ENCODE measurements around the gene E2F4. TPM values are rescaled to one million over a fixed set of nuclear protein-coding genes. Genes with fewer than 3 reads are reported as not detected.

E2F4 gene
- polyA plus RNA-seq, 2 of the 4 experiments (the other 2 are of a cell fraction), result 65.1 to 66.6 TPM

DNA sequence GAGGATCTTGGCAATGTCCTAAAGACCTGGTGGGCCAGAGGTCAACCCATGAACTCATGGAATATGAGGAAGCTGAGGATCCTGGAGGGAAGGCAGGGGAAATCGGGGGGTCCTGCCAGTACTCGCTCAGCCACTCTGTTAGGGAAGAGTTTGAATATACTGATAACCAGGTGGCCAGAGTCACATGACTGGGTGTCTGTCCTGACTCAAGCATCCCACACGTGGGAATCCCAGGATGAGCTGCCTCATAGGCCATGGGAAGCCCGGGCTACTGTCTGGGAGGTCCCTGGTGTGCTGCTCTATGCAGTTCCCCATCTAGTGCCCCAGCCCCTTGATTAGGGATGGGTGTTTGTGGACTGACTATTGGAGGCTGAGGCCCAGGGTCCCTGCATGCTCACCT lies 3.6 kb upstream of the E2F4 start:
- peaks cover 25% of the 10 kb centered on the region for H3K4me1 ChIP-seq
- 56% methylated on average over 4 of the region's 4 CpGs for WGBS (ENCODE audit: missing lambda C conversion rate)
- ChIA-PET POLR2A (no interaction called here), CTCF (interaction anchor here (1.2 to 10.7 kb wide), 9 partner anchors 10 to 234 kb away, joined by 3 to 162 read pairs (median 7); partner anchors contain the start of genes ELMO3, FBXL8, KCTD19 and LRRC36)
- FAIRE-seq, result no peak
- ATAC-seq, result no peak
- H3K4me2 ChIP-seq, result no peak overlapping the region
- no peak overlapping the region for H3K27ac ChIP-seq
- DNase-seq (ENCODE audit: low read depth in 1 of 2, low spot score in 1 of 2), result no peak
- no peak for TF ChIP-seq RARB (CRISPR knock-in tag; IDR thresholded peaks at IDR 0.05)
- TF ChIP-seq, protein P1, sequence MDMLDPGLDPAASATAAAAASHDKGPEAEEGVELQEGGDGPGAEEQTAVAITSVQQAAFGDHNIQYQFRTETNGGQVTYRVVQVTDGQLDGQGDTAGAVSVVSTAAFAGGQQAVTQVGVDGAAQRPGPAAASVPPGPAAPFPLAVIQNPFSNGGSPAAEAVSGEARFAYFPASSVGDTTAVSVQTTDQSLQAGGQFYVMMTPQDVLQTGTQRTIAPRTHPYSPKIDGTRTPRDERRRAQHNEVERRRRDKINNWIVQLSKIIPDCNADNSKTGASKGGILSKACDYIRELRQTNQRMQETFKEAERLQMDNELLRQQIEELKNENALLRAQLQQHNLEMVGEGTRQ (IDR thresholded peaks at IDR 0.05), result peak; percentile 8; the same call in 1 of the 2 replicates
- no peak overlapping the region for H3K4me3 ChIP-seq
- no peaks in the 10 kb centered on the region for H3K9me3 ChIP-seq

DNA sequence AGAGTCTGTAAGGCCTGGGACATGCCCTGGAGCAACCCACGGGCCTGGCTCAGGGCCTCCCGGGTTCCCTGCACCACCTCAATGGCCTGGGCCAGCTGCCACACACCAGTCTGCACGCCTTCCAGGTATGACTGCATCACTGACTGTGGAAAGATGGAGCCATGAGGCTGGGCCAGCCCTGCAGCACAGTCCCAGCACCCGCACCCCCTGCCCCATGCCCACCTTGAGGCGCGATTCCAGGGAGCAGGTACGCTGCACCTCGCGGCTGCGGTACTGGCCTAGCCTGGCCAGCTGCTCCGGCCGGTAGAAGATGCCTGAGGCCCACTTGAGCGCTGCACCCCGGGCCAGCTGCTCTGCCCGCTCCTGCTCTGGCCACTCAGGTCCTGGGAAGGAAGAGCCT lies 3.2 kb upstream of the E2F4 start:
- ChIA-PET POLR2A (no interaction called here), CTCF (interaction anchor here (0.8 to 10.7 kb wide), 9 partner anchors 9 to 235 kb away, joined by 3 to 162 read pairs (median 6); partner anchors contain the start of genes ELMO3, FBXL8, KCTD19 and LRRC36)
- no peak for FAIRE-seq

DNA sequence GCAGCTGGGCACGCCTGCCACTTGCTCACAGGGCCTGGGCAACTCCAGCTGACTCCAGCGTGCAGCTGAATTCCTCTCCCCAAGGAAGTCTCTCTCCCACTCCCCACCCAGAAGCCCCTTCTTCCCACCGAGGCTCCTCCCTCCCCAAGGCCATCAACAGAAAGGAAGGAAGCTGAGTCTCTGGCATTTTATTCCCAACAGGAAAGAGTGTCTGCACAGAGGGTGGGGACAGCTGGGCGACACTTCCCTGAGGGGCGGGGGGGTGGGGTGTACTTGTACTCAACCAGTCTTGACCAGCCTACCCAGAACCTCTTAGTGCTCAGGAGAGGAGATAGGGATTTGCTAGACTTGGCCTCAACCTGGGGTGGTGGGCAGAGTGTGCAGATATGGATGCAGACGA lies 1.9 kb upstream of the E2F4 start, which contains the start of gene EXOC3L1:
Gene EXOC3L1, minus strand, starts transcription at position 96 of the 400 bp plus-strand sequence. CDS start 460 bp downstream, outside the sequence.
- Histone ChIP-seq H3K4me1 (peaks cover 26% of the 10 kb centered on the region), H3K4me3 (no peak within 1 kb of the TSS), H3K4me2 (no peak within 1 kb of the TSS), H3K27ac (no peak within 1 kb of the TSS), H3K9me3 (no peaks in the 10 kb centered on the region)
- TF ChIP-seq, protein P2, sequence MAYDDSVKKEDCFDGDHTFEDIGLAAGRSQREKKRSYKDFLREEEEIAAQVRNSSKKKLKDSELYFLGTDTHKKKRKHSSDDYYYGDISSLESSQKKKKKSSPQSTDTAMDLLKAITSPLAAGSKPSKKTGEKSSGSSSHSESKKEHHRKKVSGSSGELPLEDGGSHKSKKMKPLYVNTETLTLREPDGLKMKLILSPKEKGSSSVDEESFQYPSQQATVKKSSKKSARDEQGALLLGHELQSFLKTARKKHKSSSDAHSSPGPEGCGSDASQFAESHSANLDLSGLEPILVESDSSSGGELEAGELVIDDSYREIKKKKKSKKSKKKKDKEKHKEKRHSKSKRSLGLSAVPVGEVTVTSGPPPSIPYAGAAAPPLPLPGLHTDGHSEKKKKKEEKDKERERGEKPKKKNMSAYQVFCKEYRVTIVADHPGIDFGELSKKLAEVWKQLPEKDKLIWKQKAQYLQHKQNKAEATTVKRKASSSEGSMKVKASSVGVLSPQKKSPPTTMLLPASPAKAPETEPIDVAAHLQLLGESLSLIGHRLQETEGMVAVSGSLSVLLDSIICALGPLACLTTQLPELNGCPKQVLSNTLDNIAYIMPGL (CRISPR knock-in tag; IDR thresholded peaks at IDR 0.05; ENCODE audit: borderline replicate concordance), result no peak
- no peak for TF ChIP-seq HDAC2 (IDR thresholded peaks at IDR 0.05)
- TF ChIP-seq NR3C1 (IDR thresholded peaks at IDR 0.05), result no peak
- TF ChIP-seq HOXA7 (CRISPR knock-in tag; IDR thresholded peaks at IDR 0.05), result no peak
- no peak for TF ChIP-seq SMC3 (IDR thresholded peaks at IDR 0.05)
- TF ChIP-seq FOSL2 (IDR thresholded peaks at IDR 0.05), result no peak
- no peak for TF ChIP-seq FOSL2 (CRISPR knock-in tag; IDR thresholded peaks at IDR 0.05)
- TF ChIP-seq KDM1A (IDR thresholded peaks at IDR 0.05; ENCODE audit: low read depth), result no peak
- no peak for TF ChIP-seq NPAS2 (CRISPR knock-in tag; IDR thresholded peaks at IDR 0.05; ENCODE audit: borderline replicate concordance)
- ChIA-PET POLR2A (no interaction called here), CTCF (interaction anchor here (0.6 to 10.7 kb wide), 9 partner anchors 8 to 236 kb away, joined by 3 to 162 read pairs (median 6); partner anchors contain the start of genes ELMO3, FBXL8, NOL3 and TRADD)
- FAIRE-seq, result no peak
- no peak for DNase-seq (ENCODE audit: low read depth in 1 of 2, low spot score in 1 of 2)
- WGBS (ENCODE audit: missing lambda C conversion rate), result 73% methylated on average over 4 of the region's 6 CpGs
- no peak for ATAC-seq

More for the DNA sequence above, 3.2 kb upstream of the E2F4 start:
- Histone ChIP-seq H3K4me3 (no peak overlapping the region), H3K4me2 (no peak overlapping the region), H3K27ac (no peak overlapping the region), H3K4me1 (peaks cover 29% of the 10 kb centered on the region), H3K9me3 (no peaks in the 10 kb centered on the region)
- ATAC-seq, result no peak
- no peak for DNase-seq (ENCODE audit: low read depth in 1 of 2, low spot score in 1 of 2)
- WGBS (ENCODE audit: missing lambda C conversion rate), result 89% methylated on average over 8 of the region's 15 CpGs
- TF ChIP-seq CHD2 (IDR thresholded peaks at IDR 0.05; ENCODE audit: low read length, partially characterized antibody) (no peak), NPAS2 (CRISPR knock-in tag; IDR thresholded peaks at IDR 0.05; ENCODE audit: borderline replicate concordance) (no peak), KDM1A (IDR thresholded peaks at IDR 0.05; ENCODE audit: low read depth) (no peak), MYC (IDR thresholded peaks at IDR 0.05; ENCODE audit: borderline replicate concordance, low read length) (no peak), HOXB13 (CRISPR knock-in tag; IDR thresholded peaks at IDR 0.05; ENCODE audit: low read depth) (no peak), FOSB (CRISPR knock-in tag; IDR thresholded peaks at IDR 0.05) (no peak), FOXS1 (CRISPR knock-in tag; IDR thresholded peaks at IDR 0.05) (no peak), ESRRA (IDR thresholded peaks at IDR 0.05; ENCODE audit: borderline replicate concordance, low read length) (no peak), POLR2AphosphoS2 (conservative IDR thresholded peaks at IDR 0.05; ENCODE audit: low read length) (no peak), PHF8 (IDR thresholded peaks at IDR 0.05; ENCODE audit: borderline replicate concordance, low read depth) (no peak), RNF2 (IDR thresholded peaks at IDR 0.05; ENCODE audit: borderline replicate concordance, low read depth) (no peak), FOSL2 (IDR thresholded peaks at IDR 0.05) (no peak), FOSL2 (CRISPR knock-in tag; IDR thresholded peaks at IDR 0.05) (no peak), NR3C1 (IDR thresholded peaks at IDR 0.05) (no peak), RAD21 (conservative IDR thresholded peaks at IDR 0.05 in 1 of 2, IDR thresholded peaks at IDR 0.05 in 1 of 2) (no peak)
- TF ChIP-seq, protein P3, sequence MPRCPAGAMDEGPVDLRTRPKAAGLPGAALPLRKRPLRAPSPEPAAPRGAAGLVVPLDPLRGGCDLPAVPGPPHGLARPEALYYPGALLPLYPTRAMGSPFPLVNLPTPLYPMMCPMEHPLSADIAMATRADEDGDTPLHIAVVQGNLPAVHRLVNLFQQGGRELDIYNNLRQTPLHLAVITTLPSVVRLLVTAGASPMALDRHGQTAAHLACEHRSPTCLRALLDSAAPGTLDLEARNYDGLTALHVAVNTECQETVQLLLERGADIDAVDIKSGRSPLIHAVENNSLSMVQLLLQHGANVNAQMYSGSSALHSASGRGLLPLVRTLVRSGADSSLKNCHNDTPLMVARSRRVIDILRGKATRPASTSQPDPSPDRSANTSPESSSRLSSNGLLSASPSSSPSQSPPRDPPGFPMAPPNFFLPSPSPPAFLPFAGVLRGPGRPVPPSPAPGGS (IDR thresholded peaks at IDR 0.05), result no peak
- TF ChIP-seq, protein P2 (CRISPR knock-in tag; IDR thresholded peaks at IDR 0.05; ENCODE audit: borderline replicate concordance), result no peak
- TF ChIP-seq, protein P4, sequence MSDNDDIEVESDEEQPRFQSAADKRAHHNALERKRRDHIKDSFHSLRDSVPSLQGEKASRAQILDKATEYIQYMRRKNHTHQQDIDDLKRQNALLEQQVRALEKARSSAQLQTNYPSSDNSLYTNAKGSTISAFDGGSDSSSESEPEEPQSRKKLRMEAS (IDR thresholded peaks at IDR 0.05), result no peak
